ENCODE results near the gene ITPK1.

- TF ChIP-seq POLR2A (IDR thresholded peaks at IDR 0.05; ENCODE audit: low read depth, low read length), result no peak
- TF ChIP-seq POLR2AphosphoS5 (IDR thresholded peaks at IDR 0.05; ENCODE audit: low read depth, low read length), result no peak
- TF ChIP-seq TAF1 (IDR thresholded peaks at IDR 0.05; ENCODE audit: borderline replicate concordance, low read depth, low read length), result no peak
Measured at GRCh38 chr14:93121030-93121834, 5.5 kb upstream of the ITPK1 start.

Data from GM12892 (cell line).